ENCODE results near the gene LONP1.

DNA sequence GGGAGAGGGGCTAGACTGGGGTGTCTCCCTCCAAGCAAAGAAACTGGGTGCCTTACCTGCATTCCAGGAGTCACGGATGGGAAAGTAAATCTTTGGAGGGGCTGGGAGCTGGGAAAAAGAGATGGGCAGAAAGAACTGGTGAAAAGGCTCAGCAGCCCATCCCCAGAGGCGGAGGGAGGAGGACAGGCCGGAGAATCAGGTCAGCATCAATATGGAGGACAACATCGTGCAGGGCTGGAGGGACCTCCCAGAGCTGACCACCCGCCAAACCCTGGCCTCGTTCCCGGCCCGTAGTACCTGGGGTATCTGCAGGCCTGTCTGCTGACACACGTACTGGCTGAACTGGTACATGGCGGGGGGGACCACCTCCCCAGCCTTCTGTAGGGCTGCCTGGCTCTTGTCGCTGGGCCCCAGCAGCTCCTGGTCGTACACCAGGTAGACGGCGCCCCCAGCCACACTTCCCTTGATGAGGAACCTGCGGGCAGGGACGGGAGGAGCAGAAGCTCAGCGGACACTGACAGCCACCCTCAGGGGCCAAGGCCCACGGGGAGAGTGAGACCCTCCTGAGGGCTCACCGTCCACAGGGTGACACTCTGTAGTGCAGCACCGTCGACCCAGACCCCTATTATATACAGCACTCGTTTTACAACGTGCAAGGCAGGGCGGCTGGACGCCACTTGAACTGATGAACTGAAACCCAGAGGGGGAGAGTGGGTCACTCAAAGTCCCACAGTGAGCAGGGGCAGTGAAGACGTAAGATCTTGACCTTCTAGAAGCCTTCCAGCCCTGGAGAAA is 40.5 kb downstream of the LONP1 start:
- TF ChIP-seq, protein P1, sequence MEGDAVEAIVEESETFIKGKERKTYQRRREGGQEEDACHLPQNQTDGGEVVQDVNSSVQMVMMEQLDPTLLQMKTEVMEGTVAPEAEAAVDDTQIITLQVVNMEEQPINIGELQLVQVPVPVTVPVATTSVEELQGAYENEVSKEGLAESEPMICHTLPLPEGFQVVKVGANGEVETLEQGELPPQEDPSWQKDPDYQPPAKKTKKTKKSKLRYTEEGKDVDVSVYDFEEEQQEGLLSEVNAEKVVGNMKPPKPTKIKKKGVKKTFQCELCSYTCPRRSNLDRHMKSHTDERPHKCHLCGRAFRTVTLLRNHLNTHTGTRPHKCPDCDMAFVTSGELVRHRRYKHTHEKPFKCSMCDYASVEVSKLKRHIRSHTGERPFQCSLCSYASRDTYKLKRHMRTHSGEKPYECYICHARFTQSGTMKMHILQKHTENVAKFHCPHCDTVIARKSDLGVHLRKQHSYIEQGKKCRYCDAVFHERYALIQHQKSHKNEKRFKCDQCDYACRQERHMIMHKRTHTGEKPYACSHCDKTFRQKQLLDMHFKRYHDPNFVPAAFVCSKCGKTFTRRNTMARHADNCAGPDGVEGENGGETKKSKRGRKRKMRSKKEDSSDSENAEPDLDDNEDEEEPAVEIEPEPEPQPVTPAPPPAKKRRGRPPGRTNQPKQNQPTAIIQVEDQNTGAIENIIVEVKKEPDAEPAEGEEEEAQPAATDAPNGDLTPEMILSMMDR (IDR thresholded peaks at IDR 0.05; ENCODE audit: borderline replicate concordance, extremely low read depth, low read length, poor library complexity, severe bottlenecking): no peak
- TF ChIP-seq EZH2 (IDR thresholded peaks at IDR 0.05; ENCODE audit: borderline replicate concordance, low read depth, low read length, severe bottlenecking): no peak
